Mesendoderm (in vitro differentiated cells): ENCODE measurements around the gene TPRA1.

ENCODE experiments used
- DNase-seq: peaks from one replicate; pipeline ENCODE4 v3.0.0; 2013
- H2AK5ac ChIP-seq: 2 replicates; pipeline ENCODE4 v1.6.1; 2013; ENCODE audit warnings: low read length, inconsistent platforms
- H2BK120ac ChIP-seq: 2 replicates; pipeline ENCODE4 v1.6.1; 2013; ENCODE audit warnings: low read depth, mild to moderate bottlenecking, low read length, moderate library complexity, mixed read lengths
- H2BK15ac ChIP-seq: replicated peaks from 2 replicates; pipeline ENCODE4 v1.6.1; 2013; ENCODE audit warnings: low read depth, mild to moderate bottlenecking, moderate library complexity
- H2BK5ac ChIP-seq: 2 replicates; pipeline ENCODE4 v1.6.1; 2013; ENCODE audit warnings: low read length, inconsistent platforms
- H3K18ac ChIP-seq: 2 replicates; pipeline ENCODE4 v1.6.1; 2013; ENCODE audit warnings: mild to moderate bottlenecking, low read length, mixed read lengths
- H3K23ac ChIP-seq: one replicate; pipeline ENCODE4 v1.6.1; 2013; ENCODE audit warnings: low read length
- H3K27ac ChIP-seq: 2 replicates; pipeline ENCODE4 v1.5.1; 2013; ENCODE audit warnings: low read depth, mild to moderate bottlenecking, inconsistent platforms, low read length, moderate library complexity
- H3K27me3 ChIP-seq: 2 replicates; pipeline ENCODE4 v1.6.1; 2013; ENCODE audit warnings: low read length, control low read depth, mild to moderate bottlenecking, inconsistent platforms; ENCODE audit not compliant: insufficient read depth, poor library complexity
- H3K36me3 ChIP-seq: 2 replicates; pipeline ENCODE4 v1.6.1; 2013; ENCODE audit warnings: low read length, inconsistent platforms; ENCODE audit not compliant: control insufficient read depth, insufficient read depth
- H3K4ac ChIP-seq: one replicate; pipeline ENCODE4 v1.6.1; 2013; ENCODE audit warnings: low read depth, mild to moderate bottlenecking, low read length, moderate library complexity
- H3K4me1 ChIP-seq: 2 replicates; pipeline ENCODE4 v1.6.1; 2013; ENCODE audit warnings: low read depth, low read length, inconsistent platforms; ENCODE audit not compliant: control insufficient read depth
- H3K4me2 ChIP-seq: 2 replicates; pipeline ENCODE4 v1.6.1; 2013; ENCODE audit warnings: low read length
- H3K4me3 ChIP-seq: 2 replicates; pipeline ENCODE4 v1.5.1; 2013; ENCODE audit warnings: mild to moderate bottlenecking, low read length
- H3K56ac ChIP-seq: one replicate; pipeline ENCODE4 v1.6.1; 2013; ENCODE audit warnings: low read length
- H3K79me1 ChIP-seq: 2 replicates; pipeline ENCODE4 v1.6.1; 2013; ENCODE audit warnings: low read length, inconsistent platforms
- H3K79me2 ChIP-seq: 2 replicates; pipeline ENCODE4 v1.6.1; 2013; ENCODE audit warnings: mild to moderate bottlenecking, low read length; ENCODE audit not compliant: control insufficient read depth, insufficient read depth
- H3K9ac ChIP-seq: 2 replicates; pipeline ENCODE4 v1.6.1; 2013; ENCODE audit warnings: low read length, inconsistent platforms
- H4K5ac ChIP-seq: one replicate; pipeline ENCODE4 v1.6.1; 2013; ENCODE audit warnings: low read length
- H4K8ac ChIP-seq: one replicate; pipeline ENCODE4 v1.6.1; 2013; ENCODE audit warnings: low read depth, mild to moderate bottlenecking, control low read depth, low read length, moderate library complexity
- WGBS: extraction: QIAGEN DNeasy Blood & Tissue Kit; methylation state at CpG from one replicate; pipeline ENCODE4 v1.1.7; 2013; ENCODE audit warnings: low lambda C conversion rate, missing lambda C conversion rate; ENCODE audit not compliant: insufficient coverage; ENCODE audit errors: extremely low coverage; 5-methylcytosine and 5-hydroxymethylcytosine counted together

Gene TPRA1

DNA sequence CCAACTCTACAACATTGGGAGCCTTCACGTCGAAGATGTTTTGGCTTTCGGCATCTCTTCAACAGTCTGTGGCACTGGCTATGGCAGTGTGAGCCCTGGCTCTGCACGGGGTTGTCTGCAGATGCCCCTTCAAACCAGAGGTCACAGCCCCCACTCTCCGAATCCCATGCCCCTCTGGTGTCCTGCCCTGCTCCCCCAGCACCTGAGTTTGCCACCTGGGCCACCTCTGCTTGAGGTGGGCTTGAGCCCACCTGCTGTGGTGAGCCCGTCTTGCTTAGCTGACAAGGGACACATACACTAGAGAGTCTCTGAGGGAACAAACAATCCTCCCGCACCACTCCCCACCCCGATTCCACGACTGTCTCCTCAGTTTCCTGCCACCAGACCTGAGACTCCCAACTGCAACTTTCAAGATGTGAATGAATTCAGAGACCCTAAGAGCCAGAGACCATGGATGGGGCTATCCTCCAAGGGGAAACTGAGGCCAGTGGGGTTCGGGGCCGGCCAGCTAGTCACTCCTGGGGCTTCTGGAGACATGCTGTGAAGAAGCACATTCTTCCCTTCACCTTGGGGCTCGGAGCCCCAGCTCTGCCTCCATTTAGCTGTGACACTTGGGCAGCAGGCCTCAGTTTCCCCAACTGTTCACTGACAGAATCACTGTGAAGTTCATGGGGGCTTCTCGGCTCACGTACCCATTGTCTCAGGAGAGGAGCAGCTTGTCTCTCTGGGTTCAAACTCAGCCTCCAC, 44.6 kb downstream of the TPRA1 start:
- Histone ChIP-seq H2BK5ac (no peak overlapping the region), H4K5ac (no peak overlapping the region), H3K9ac (no peak overlapping the region), H2AK5ac (no peak overlapping the region), H3K36me3 (no peaks in the 10 kb centered on the region), H2BK15ac (no peak overlapping the region), H3K4me3 (no peak overlapping the region), H3K27me3 (no peaks in the 10 kb centered on the region), H3K56ac (no peak overlapping the region), H3K23ac (no peak overlapping the region), H3K4ac (no peak overlapping the region), H3K27ac (no peak overlapping the region), H3K18ac (no peak overlapping the region), H3K4me2 (no peak overlapping the region), H3K79me1 (no peaks in the 10 kb centered on the region), H3K4me1 (peaks cover 3% of the 10 kb centered on the region), H3K79me2 (no peaks in the 10 kb centered on the region), H4K8ac (no peak overlapping the region), H2BK120ac (no peak overlapping the region)
- no peak for DNase-seq
- WGBS, result no CpG with 5 or more reads among the region's 14 CpGs

DNA sequence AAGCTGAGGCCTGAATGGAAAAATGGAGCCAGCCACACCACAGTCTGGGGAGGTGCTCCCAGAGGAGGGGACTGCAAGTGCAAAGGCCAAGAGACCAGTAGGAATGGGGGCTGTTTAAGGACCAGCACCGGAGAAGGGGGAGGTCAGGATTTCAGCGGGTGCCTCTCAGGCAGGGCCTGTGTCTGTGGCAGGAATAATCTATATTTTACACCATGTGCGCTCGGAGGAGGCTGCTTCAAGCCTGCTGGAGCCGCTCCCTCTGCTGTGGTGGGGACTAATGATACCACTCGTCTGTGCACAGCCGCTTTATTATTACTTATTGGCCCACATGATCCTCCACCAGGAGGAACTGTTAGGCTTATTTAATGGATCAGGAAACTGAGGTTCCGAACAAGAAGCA, 45.3 kb downstream of the TPRA1 start:
- no CpG with 5 or more reads among the region's 8 CpGs for WGBS
- no peak overlapping the region for H2BK5ac ChIP-seq
- H3K23ac ChIP-seq, result no peak overlapping the region
- no peak overlapping the region for H4K8ac ChIP-seq
- no peak overlapping the region for H2AK5ac ChIP-seq
- no peak overlapping the region for H2BK15ac ChIP-seq
- H4K5ac ChIP-seq, result no peak overlapping the region
- H3K4me1 ChIP-seq, result peaks cover 3% of the 10 kb centered on the region
- no peak overlapping the region for H3K27ac ChIP-seq
- H3K27me3 ChIP-seq, result no peaks in the 10 kb centered on the region
- no peak overlapping the region for H3K4me2 ChIP-seq
- H3K4ac ChIP-seq, result no peak overlapping the region
- H3K9ac ChIP-seq, result no peak overlapping the region
- no peak overlapping the region for H3K56ac ChIP-seq
- no peak overlapping the region for H2BK120ac ChIP-seq
- no peak for DNase-seq
- H3K18ac ChIP-seq, result no peak overlapping the region
- H3K4me3 ChIP-seq, result no peak overlapping the region
- no peaks in the 10 kb centered on the region for H3K79me2 ChIP-seq
- H3K36me3 ChIP-seq, result no peaks in the 10 kb centered on the region
- no peaks in the 10 kb centered on the region for H3K79me1 ChIP-seq

DNA sequence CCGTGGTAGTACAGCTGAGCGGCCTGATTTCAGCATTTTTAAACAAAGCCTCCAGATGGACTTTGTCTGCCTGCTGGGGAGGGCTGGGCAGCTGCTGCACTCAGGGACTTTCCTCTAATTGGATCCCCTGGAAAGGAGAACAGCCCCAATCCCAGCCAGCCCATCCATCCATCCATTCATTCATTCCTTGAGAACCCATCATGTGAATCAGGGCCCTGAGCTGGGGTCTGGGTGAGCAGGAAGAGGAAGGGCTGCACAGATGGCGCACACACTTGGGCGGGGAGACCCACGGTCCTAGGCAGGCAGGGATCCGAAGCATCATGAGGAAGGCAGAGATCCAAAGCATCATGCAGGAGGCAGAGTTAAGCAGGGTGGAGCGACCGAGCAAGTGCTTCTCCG, 45.7 kb downstream of the TPRA1 start:
- Histone ChIP-seq H3K4me2 (no peak overlapping the region), H3K18ac (no peak overlapping the region), H3K79me1 (no peaks in the 10 kb centered on the region), H3K27ac (no peak overlapping the region), H4K5ac (no peak overlapping the region), H3K9ac (no peak overlapping the region), H3K56ac (no peak overlapping the region), H3K4ac (no peak overlapping the region), H3K23ac (no peak overlapping the region), H3K36me3 (no peaks in the 10 kb centered on the region), H2BK5ac (no peak overlapping the region), H3K79me2 (no peaks in the 10 kb centered on the region), H2AK5ac (no peak overlapping the region), H2BK120ac (no peak overlapping the region), H3K4me3 (no peak overlapping the region), H3K4me1 (peaks cover 3% of the 10 kb centered on the region), H4K8ac (no peak overlapping the region), H2BK15ac (no peak overlapping the region), H3K27me3 (no peaks in the 10 kb centered on the region)
- no CpG with 5 or more reads among the region's 9 CpGs for WGBS
- DNase-seq, result no peak

DNA sequence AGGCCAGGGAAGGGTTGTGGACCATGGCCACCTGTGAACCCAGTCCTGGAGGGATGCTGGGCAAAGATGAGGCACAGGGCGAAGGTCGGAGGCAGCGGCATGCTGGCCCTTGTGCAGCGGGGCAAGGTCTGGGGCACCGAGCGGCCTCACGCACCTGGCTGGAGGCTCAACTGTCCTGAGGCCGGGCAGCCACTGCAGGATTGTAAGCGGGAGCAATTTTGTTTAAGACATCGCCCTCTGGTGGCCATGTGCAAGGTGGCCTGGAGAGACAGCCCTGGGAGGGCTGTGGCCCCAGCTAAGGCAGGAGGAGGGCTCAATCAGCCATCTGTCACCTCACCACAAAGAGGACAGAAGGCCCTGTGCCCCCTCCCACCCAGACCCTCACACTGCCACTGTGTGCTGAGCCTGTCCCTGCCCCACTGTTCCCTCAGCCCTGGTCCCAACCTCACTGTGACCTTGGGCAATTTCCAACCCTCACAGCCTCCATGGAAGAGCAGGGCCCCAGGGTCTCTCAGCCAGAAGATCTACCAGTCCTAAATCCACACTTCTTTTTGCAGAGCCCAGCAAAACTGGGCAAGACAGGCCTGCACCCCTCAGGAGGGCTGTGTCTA, 46.2 kb downstream of the TPRA1 start:
- Histone ChIP-seq H3K23ac (no peak overlapping the region), H3K4me1 (peaks cover 3% of the 10 kb centered on the region), H2AK5ac (no peak overlapping the region), H3K56ac (peak overlapping the region; percentile 76), H3K27me3 (no peaks in the 10 kb centered on the region), H3K79me2 (no peaks in the 10 kb centered on the region), H3K4me2 (no peak overlapping the region), H3K4ac (no peak overlapping the region), H3K18ac (no peak overlapping the region), H3K4me3 (no peak overlapping the region), H3K27ac (no peak overlapping the region), H3K79me1 (no peaks in the 10 kb centered on the region), H4K8ac (no peak overlapping the region), H2BK5ac (no peak overlapping the region), H2BK120ac (no peak overlapping the region), H2BK15ac (no peak overlapping the region), H3K36me3 (no peaks in the 10 kb centered on the region), H3K9ac (no peak overlapping the region), H4K5ac (no peak overlapping the region)
- DNase-seq, result peak; percentile 83
- no CpG with 5 or more reads among the region's 10 CpGs for WGBS

DNA sequence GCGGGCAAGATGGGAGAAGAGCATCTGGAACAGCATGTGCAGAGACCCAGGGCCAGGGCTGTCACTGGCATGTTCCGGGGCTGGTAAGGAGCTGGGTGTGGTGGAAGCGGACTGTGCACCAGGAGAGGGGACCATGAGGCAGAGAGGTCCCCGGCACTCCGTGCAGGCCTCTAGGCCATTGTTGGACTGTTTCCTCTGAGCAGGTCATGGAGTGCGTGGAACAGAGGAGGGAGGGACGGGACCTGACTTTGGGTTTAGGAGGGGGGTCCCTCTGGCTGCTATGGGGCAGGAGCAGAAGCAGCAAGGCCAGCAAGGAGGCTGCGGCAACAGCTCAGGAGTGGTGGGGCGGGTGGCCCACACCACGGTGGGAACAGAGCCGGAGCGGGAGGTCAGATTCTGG, 47.1 kb downstream of the TPRA1 start:
- no CpG with 5 or more reads among the region's 12 CpGs for WGBS

More for the DNA sequence above, 47.1 kb downstream of the TPRA1 start:
- Histone ChIP-seq H3K9ac (no peak overlapping the region), H3K27ac (no peak overlapping the region), H2BK120ac (no peak overlapping the region), H3K27me3 (no peaks in the 10 kb centered on the region), H3K4me1 (peaks cover 3% of the 10 kb centered on the region), H2AK5ac (no peak overlapping the region), H3K79me2 (no peaks in the 10 kb centered on the region), H3K4me3 (no peak overlapping the region), H3K23ac (no peak overlapping the region), H3K4ac (no peak overlapping the region), H3K36me3 (no peaks in the 10 kb centered on the region), H2BK5ac (no peak overlapping the region), H3K18ac (no peak overlapping the region), H4K8ac (no peak overlapping the region), H3K79me1 (no peaks in the 10 kb centered on the region), H2BK15ac (no peak overlapping the region), H3K4me2 (no peak overlapping the region), H3K56ac (no peak overlapping the region), H4K5ac (no peak overlapping the region)
- DNase-seq, result no peak
